B cell (primary cell): ENCODE data around the gene GIMAP2. TPM values are rescaled to one million over a fixed set of nuclear protein-coding genes. Genes with fewer than 3 reads are reported as not detected.
"Not testable (repeated sequence)": the region's sequence is repeated elsewhere in the genome, so short reads cannot be mapped to it uniquely, and the experiment has no call there.

Experiments used
- ATAC-seq: fragments of 200-7000 bp; cut with Tn5 transposase; one replicate; pipeline ENCODE4 v1.10.0; 2021; ENCODE audit warnings: low read depth, mild to moderate bottlenecking, moderate number of reproducible peaks, moderate library complexity
- CTCF ChIA-PET: fragments of 350-600 bp; sonication (Branson Sonifier 250); formaldehyde crosslinking; loops from one replicate; lab custom pipeline; 2021; ENCODE audit warnings: antibody characterized with exemption, inconsistent platforms; lab: Charles Lee
- POLR2A ChIA-PET: fragments of 350-600 bp; sonication (Branson Sonifier 250); formaldehyde crosslinking; loops from one replicate; lab custom pipeline; 2021; ENCODE audit warnings: antibody characterized with exemption; lab: Charles Lee
- DNase-seq: peaks from one replicate; pipeline ENCODE4 v3.0.0; 2013
- H2AFZ ChIP-seq: 2 replicates; pipeline ENCODE4 v1.6.1; 2012; ENCODE audit warnings: mild to moderate bottlenecking, low read depth, low read length; ENCODE audit not compliant: insufficient read depth, poor library complexity, severe bottlenecking
- H3K27ac ChIP-seq, 2 donors: 1 replicate in 1 of 2; 2 replicates in 1 of 2; pipeline ENCODE4 v1.5.1; 2012 to 2013; ENCODE audit warnings: low read length in 2 of 2, mild to moderate bottlenecking in 2 of 2, moderate library complexity in 1 of 2
- H3K27me3 ChIP-seq, 4 experiments: fragments of 200-600 bp in 1 of 4; sonication (generic) in 1 of 4; replicated peaks in 1 of 4; 1 replicate in 2 of 4; 2 replicates in 2 of 4; pipeline versions ENCODE4 v1.6.1 to v1.7.0; 2013 to 2016; ENCODE audit warnings: low read length in 3 of 4, mild to moderate bottlenecking in 2 of 4, mixed read lengths in 1 of 4, moderate library complexity in 1 of 4; ENCODE audit not compliant: insufficient read depth in 4 of 4, control insufficient read depth in 3 of 4; ENCODE audit errors: control extremely low read depth in 1 of 4
- H3K36me3 ChIP-seq, 2 experiments: replicated peaks in 1 of 2; 1 replicate in 1 of 2; 2 replicates in 1 of 2; pipeline versions ENCODE4 v1.6.1 to v1.7.1; 2013; ENCODE audit warnings: low read length in 1 of 2; ENCODE audit not compliant: insufficient read depth in 2 of 2, control insufficient read depth in 1 of 2; ENCODE audit errors: control extremely low read depth in 1 of 2, extremely low read depth in 1 of 2
- H3K4me1 ChIP-seq, 2 donors: fragments of 200-600 bp in 1 of 2; sonication (generic) in 1 of 2; 1 replicate in 1 of 2; 2 replicates in 1 of 2; pipeline versions ENCODE4 v1.5.1 to v1.6.1; 2013 to 2017; ENCODE audit warnings: low read length in 2 of 2; ENCODE audit not compliant: control insufficient read depth in 2 of 2, insufficient read depth in 2 of 2
- H3K4me2 ChIP-seq: replicated peaks from 2 replicates; pipeline ENCODE3; 2012; ENCODE audit warnings: mild to moderate bottlenecking, low read depth, low read length; ENCODE audit not compliant: poor library complexity, severe bottlenecking
- H3K4me3 ChIP-seq, 5 experiments: fragments of 200-600 bp in 1 of 5; sonication (generic) in 1 of 5; 1 replicate in 3 of 5; 2 replicates in 2 of 5; pipeline versions ENCODE4 v1.5.1 to v1.7.0; 2011 to 2016; ENCODE audit warnings: low read length in 4 of 5, mild to moderate bottlenecking in 4 of 5, low read depth in 2 of 5, control low read depth in 1 of 5, moderate library complexity in 1 of 5; ENCODE audit not compliant: insufficient read depth in 1 of 5; ENCODE audit errors: control extremely low read depth in 1 of 5, extremely low read depth in 1 of 5
- H3K79me2 ChIP-seq: fragments of 200-600 bp; sonication (generic); one replicate; pipeline ENCODE4 v1.6.0; 2016; ENCODE audit warnings: low read length; ENCODE audit not compliant: control insufficient read depth, insufficient read depth
- H3K9ac ChIP-seq: fragments of 200-600 bp; sonication (generic); 2 replicates; pipeline ENCODE4 v1.6.1; 2017; ENCODE audit warnings: mild to moderate bottlenecking, low read length, moderate library complexity
- H3K9me3 ChIP-seq, 3 donors: one replicate each; pipeline versions ENCODE4 v1.6.1 to v1.7.1; 2013; ENCODE audit warnings: low read length in 2 of 3; ENCODE audit not compliant: control insufficient read depth in 2 of 3, insufficient read depth in 1 of 3; ENCODE audit errors: control extremely low read depth in 1 of 3
- H4K20me1 ChIP-seq: 2 replicates; pipeline ENCODE4 v1.6.0; 2012; ENCODE audit warnings: mild to moderate bottlenecking, low read length; ENCODE audit not compliant: insufficient read depth, control insufficient read depth, poor library complexity, severe bottlenecking
- H3K27ac Mint-ChIP-seq: one replicate; pipeline ENCODE4 v1.8.0; 2021; ENCODE audit warnings: mixed read lengths
- H3K27me3 Mint-ChIP-seq: one replicate; pipeline ENCODE4 v1.8.0; 2021; ENCODE audit warnings: mixed read lengths
- H3K4me1 Mint-ChIP-seq: one replicate; pipeline ENCODE4 v1.8.0; 2021; ENCODE audit warnings: mixed read lengths
- H3K4me3 Mint-ChIP-seq: one replicate; pipeline ENCODE4 v1.8.0; 2021; ENCODE audit warnings: mixed read lengths
- H3K9me3 Mint-ChIP-seq: one replicate; pipeline ENCODE4 v1.8.0; 2022; ENCODE audit warnings: mixed read lengths; ENCODE audit not compliant: insufficient read depth
- CTCF ChIP-seq: fragments of 200-600 bp; IDR thresholded peaks from one replicate; pipeline ENCODE4 v1.8.0; 2022; ENCODE audit warnings: antibody characterized with exemption, mild to moderate bottlenecking
- EZH2 ChIP-seq: IDR thresholded peaks from 2 replicates; pipeline ENCODE4 v1.6.1; 2012; ENCODE audit warnings: borderline replicate concordance, low read depth, mild to moderate bottlenecking, moderate library complexity, low read length; ENCODE audit not compliant: insufficient read depth, poor library complexity, severe bottlenecking
- WGBS: methylation state at CpG from one replicate; pipeline ENCODE4 v1.1.5; 2013; ENCODE audit warnings: missing lambda C conversion rate; ENCODE audit not compliant: insufficient coverage; 5-methylcytosine and 5-hydroxymethylcytosine counted together
- intact Hi-C: fragments of 100-400 bp; cut with micrococcal nuclease; formaldehyde crosslinking; loops from one replicate; pipeline ENCODE4 v1.10.0; 2022
- polyA plus RNA-seq: library from polyadenylated mRNA; depleted of rRNA; stranded (reverse); fragments of >200 nt; gene quantifications from 2 replicates; pipeline ENCODE4 v1.2.3, GENCODE V29; 2012
- total RNA-seq, 2 donors: library from RNA; stranded (reverse); fragments of 120-200 nt in 1 of 2; gene quantifications; 1 replicate in 1 of 2; 2 replicates in 1 of 2; pipeline versions ENCODE4 v1.2.3 to v1.2.4, GENCODE V29; 2013 to 2022

The GIMAP2 gene
- total and polyA plus RNA-seq, 2 donors (not counting 1 experiment from before 2014, with no cell fraction given) = 13.2 to 18.1 TPM

- H4K20me1 ChIP-seq = no peaks in the 10 kb centered on the region
- no peaks in the 10 kb centered on the region for H3K9me3 ChIP-seq
- no peaks in the 10 kb centered on the region for H3K27me3 ChIP-seq
- no peaks in the 10 kb centered on the region for H3K36me3 ChIP-seq
- Mint-ChIP-seq H3K9me3 (peaks cover 3% of the 10 kb centered on the region), H3K27ac (no peak overlapping the region), H3K4me3 (no peak overlapping the region), H3K27me3 (peaks cover 4% of the 10 kb centered on the region), H3K4me1 (peaks cover 14% of the 10 kb centered on the region)
- H3K27ac ChIP-seq = peak overlapping the region in 1 of 2 donors; percentile 9
- no peaks in the 10 kb centered on the region for H3K79me2 ChIP-seq
- H3K4me2 ChIP-seq = peak overlapping the region; percentile 35
- intact Hi-C loops = no loop called here
- peaks cover 5 to 19% of the 10 kb centered on the region in 2 donors for H3K4me1 ChIP-seq
- H3K9ac ChIP-seq = peak overlapping the region; percentile 23
- no peak for TF ChIP-seq EZH2
- no peak for TF ChIP-seq CTCF
- no peak for ATAC-seq
- WGBS = no CpG with 5 or more reads among the region's 1 CpG
- DNase-seq = no peak
- ChIA-PET CTCF (no interaction called here), POLR2A (no interaction called here)
- no peak overlapping the region for H3K4me3 ChIP-seq
- peak overlapping the region; percentile 24 for H2AFZ ChIP-seq
These were observed 17.0 kb upstream of the GIMAP2 start for GRCh38 chr7:150668472-150668911.

DNA sequence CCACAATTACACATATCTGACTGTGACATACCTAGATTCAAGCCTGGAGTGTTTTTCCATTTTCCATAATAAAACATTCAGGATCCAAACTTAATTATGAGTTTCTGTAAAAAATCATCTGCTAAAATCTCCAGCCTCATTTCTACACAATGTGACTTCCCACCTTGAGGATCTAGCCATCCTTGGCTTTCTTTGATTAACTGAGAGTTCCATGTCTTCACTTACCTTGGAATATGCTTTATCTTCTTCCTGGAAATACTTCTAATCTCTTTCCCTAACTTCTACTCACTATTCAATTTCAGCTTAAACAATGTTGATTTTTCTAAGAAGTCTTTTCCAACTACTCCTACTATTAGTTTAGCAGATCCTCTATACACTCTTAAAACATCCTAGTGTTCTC is 16.5 kb upstream of the GIMAP2 start:
- Mint-ChIP-seq H3K27me3 (peaks cover 4% of the 10 kb centered on the region), H3K4me1 (peaks cover 10% of the 10 kb centered on the region), H3K27ac (no peak overlapping the region), H3K9me3 (peaks cover 3% of the 10 kb centered on the region), H3K4me3 (no peak overlapping the region)
- DNase-seq (no peak), ATAC-seq (no peak)
- no peak for TF ChIP-seq CTCF
- TF ChIP-seq EZH2 = no peak
- Histone ChIP-seq H3K4me1 (peaks cover 4 to 14% of the 10 kb centered on the region in 2 donors), H3K79me2 (no peaks in the 10 kb centered on the region), H3K27ac (no peak overlapping the region), H2AFZ (no peak overlapping the region), H3K9ac (no peak overlapping the region), H3K27me3 (no peaks in the 10 kb centered on the region), H3K9me3 (no peaks in the 10 kb centered on the region), H3K4me2 (no peak overlapping the region), H3K36me3 (no peaks in the 10 kb centered on the region), H4K20me1 (no peaks in the 10 kb centered on the region), H3K4me3 (no peak overlapping the region)
- POLR2A ChIA-PET = no interaction called here
- intact Hi-C loops = no loop called here
- CTCF ChIA-PET = no interaction called here

DNA sequence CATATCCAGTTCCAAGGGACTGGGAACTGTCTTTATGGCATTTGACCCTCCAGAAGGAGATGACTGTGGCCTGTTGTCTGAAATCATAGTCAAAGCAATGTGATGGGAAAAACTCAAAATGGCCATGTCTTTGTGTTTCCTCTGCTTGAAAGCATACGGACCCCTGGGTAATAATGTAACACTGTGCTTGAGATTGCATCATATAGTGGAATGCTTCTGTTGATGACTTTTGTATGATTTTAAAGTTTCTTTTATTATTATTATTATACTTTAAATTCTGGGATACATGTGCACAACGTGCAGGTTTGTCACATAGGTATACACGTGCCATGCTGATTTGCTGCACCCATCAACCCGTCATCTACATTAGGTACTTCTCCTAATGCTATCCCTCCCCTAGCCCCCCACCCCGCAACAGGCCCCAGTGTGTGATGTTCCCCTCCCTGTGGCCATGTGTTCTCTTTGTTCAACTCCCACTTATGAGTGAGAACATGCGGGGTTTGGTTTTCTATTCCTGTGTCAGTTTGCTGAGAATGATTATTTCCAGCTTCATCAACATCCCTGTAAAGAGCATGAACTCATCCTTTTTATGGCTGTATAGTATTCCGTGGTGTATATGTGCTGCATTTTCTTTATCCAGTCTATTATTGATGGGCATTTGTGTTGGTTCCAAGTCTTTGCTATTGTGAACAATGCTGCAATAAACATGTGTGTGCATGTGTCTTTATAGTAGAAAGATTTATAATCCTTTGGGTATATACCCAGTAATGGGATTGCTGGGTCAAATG is 13.5 kb upstream of the GIMAP2 start:
- H3K9ac ChIP-seq, H3K27ac ChIP-seq, POLR2A ChIA-PET, H2AFZ ChIP-seq, H3K9me3 Mint-ChIP-seq, CTCF ChIA-PET, H3K9me3 ChIP-seq, H3K27me3 ChIP-seq, H3K36me3 ChIP-seq, H3K4me2 ChIP-seq, H3K27me3 Mint-ChIP-seq, H4K20me1 ChIP-seq, H3K4me3 ChIP-seq, H3K4me3 Mint-ChIP-seq, ATAC-seq, H3K79me2 ChIP-seq, H3K27ac Mint-ChIP-seq, intact Hi-C loops, DNase-seq: not testable (repeated sequence)
- WGBS = 100% methylated on average over 2 of the region's 7 CpGs
- peaks cover 7 to 25% of the 10 kb centered on the region in 2 donors for H3K4me1 ChIP-seq
- H3K4me1 Mint-ChIP-seq = peaks cover 17% of the 10 kb centered on the region
